ENCODE measurements around the gene NDUFC1.

DNA sequence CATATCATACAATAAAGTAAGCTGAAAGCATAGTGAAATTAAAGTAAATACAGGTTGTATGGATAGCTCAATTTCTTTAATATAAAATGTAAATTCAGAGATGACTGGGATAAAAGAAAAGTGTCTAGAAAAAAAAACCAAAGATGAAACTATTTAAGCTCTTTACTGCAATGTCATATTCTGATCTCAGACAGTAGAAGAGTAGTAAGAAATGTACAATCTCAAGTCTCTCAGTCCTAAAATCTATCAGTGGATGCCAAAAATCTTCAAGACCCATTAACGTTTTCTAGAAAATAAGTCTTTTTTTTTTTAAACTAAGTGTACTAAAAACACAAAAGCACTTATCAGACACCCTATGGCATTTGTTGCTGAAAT lies 36.1 kb downstream of the NDUFC1 start:
- TF ChIP-seq, protein P1, sequence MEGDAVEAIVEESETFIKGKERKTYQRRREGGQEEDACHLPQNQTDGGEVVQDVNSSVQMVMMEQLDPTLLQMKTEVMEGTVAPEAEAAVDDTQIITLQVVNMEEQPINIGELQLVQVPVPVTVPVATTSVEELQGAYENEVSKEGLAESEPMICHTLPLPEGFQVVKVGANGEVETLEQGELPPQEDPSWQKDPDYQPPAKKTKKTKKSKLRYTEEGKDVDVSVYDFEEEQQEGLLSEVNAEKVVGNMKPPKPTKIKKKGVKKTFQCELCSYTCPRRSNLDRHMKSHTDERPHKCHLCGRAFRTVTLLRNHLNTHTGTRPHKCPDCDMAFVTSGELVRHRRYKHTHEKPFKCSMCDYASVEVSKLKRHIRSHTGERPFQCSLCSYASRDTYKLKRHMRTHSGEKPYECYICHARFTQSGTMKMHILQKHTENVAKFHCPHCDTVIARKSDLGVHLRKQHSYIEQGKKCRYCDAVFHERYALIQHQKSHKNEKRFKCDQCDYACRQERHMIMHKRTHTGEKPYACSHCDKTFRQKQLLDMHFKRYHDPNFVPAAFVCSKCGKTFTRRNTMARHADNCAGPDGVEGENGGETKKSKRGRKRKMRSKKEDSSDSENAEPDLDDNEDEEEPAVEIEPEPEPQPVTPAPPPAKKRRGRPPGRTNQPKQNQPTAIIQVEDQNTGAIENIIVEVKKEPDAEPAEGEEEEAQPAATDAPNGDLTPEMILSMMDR (IDR thresholded peaks at IDR 0.05; ENCODE audit: poor library complexity), result no peak
- TF ChIP-seq EZH2 (IDR thresholded peaks at IDR 0.05; ENCODE audit: borderline replicate concordance) (no peak), EZH2phosphoT487 (IDR thresholded peaks at IDR 0.05; ENCODE audit: low read depth, severe bottlenecking, unreplicated experiment) (no peak)

Data from hepatocyte (in vitro differentiated cells).